HCT116 (cell line): ENCODE data around the gene SLC41A3. TPM values are rescaled to one million over a fixed set of nuclear protein-coding genes. Genes with fewer than 3 reads are reported as not detected.
"Not testable (repeated sequence)": the region's sequence is repeated elsewhere in the genome, so short reads cannot be mapped to it uniquely, and the experiment has no call there.

ENCODE experiments used
- ATAC-seq: fragments of 200-7000 bp; cut with Tn5 transposase; 2 replicates; pipeline ENCODE4 v1.9.1; 2020; ENCODE audit warnings: mild to moderate bottlenecking, moderate library complexity
- BruUV-seq: library from RNA; stranded (reverse); fragments of 400-500 nt; replicated peaks from 2 replicates; lab custom pipeline; 2021; lab: Mats Ljungman, UMichigan
- CTCF ChIA-PET: fragments of 300-600 bp; sonication (Branson Sonifier 250); formaldehyde crosslinking; loops from one replicate; lab custom pipeline; 2021; ENCODE audit warnings: antibody characterized with exemption; lab: Charles Lee
- POLR2A ChIA-PET: fragments of 300-600, 350-600 bp; sonication (Branson Sonifier 250); formaldehyde crosslinking; loops from one replicate; lab custom pipeline; 2021; ENCODE audit warnings: antibody characterized with exemption; lab: Charles Lee
- RAD21 ChIA-PET, 2 experiments: fragments of 300-600 bp; sonication (Branson Sonifier 250); formaldehyde crosslinking; loops; one replicate each; lab custom pipeline; 2023; ENCODE audit warnings: low total read pairs in 2 of 2; ENCODE audit not compliant: uncharacterized antibody in 2 of 2, unreplicated experiment in 2 of 2, low non-redundant PET in 1 of 2; lab: Charles Lee
- DNase-seq: peaks from one replicate; pipeline ENCODE4 v3.0.0-alpha.2; 2010; ENCODE audit warnings: low read depth, low spot score
- H2AFZ ChIP-seq: fragments of 200-600 bp; shearing (Covaris generic), sonication (generic); 2 replicates; pipeline ENCODE4 v1.6.1; 2017; ENCODE audit warnings: low read depth, mixed run types, mixed read lengths, antibody characterized with exemption, low read length; ENCODE audit not compliant: poor library complexity, severe bottlenecking
- H3K27ac ChIP-seq: 2 replicates; pipeline ENCODE4 v1.5.1; 2012; ENCODE audit warnings: low read depth, low read length
- H3K27me3 ChIP-seq: fragments of 200-600 bp; sonication (generic); 2 replicates; pipeline ENCODE4 v1.6.1; 2016; ENCODE audit warnings: mixed run types, low read length, mixed read lengths; ENCODE audit not compliant: insufficient read depth
- H3K36me3 ChIP-seq, 2 experiments: fragments of 200-500 bp in 1 of 2; fragments of 200-600 bp in 1 of 2; sonication (Bioruptor generic) in 1 of 2; sonication (generic) in 1 of 2; 2 replicates each; pipeline versions ENCODE4 v1.5.1 to v1.6.1; 2014 to 2016; ENCODE audit warnings: low read length in 2 of 2, inconsistent platforms in 1 of 2, mixed read lengths in 1 of 2, mixed run types in 1 of 2; ENCODE audit not compliant: insufficient read depth in 2 of 2, control insufficient read depth in 1 of 2
- H3K4me1 ChIP-seq, 2 experiments: fragments of 200-600 bp in 1 of 2; sonication (generic) in 1 of 2; 2 replicates each; pipeline versions ENCODE4 v1.5.1 to v1.6.1; 2012 to 2017; ENCODE audit warnings: low read length in 2 of 2, inconsistent platforms in 1 of 2, mild to moderate bottlenecking in 1 of 2, mixed read lengths in 1 of 2, mixed run types in 1 of 2, moderate library complexity in 1 of 2; ENCODE audit not compliant: insufficient read depth in 2 of 2, control insufficient read depth in 1 of 2
- H3K4me2 ChIP-seq: fragments of 200-600 bp; sonication (generic); 2 replicates; pipeline ENCODE4 v1.6.1; 2017; ENCODE audit warnings: mixed run types, low read length, mixed read lengths
- H3K4me3 ChIP-seq, 2 experiments: fragments of 200-600 bp in 1 of 2; sonication (generic) in 1 of 2; replicated peaks in 1 of 2; 2 replicates each; pipeline ENCODE4 v1.5.1; 2011 to 2016; ENCODE audit warnings: low read length in 2 of 2, control low read depth in 1 of 2, low read depth in 1 of 2, mild to moderate bottlenecking in 1 of 2, mixed read lengths in 1 of 2, mixed run types in 1 of 2
- H3K79me2 ChIP-seq: fragments of 200-600 bp; sonication (generic); 2 replicates; pipeline ENCODE4 v1.6.1; 2017; ENCODE audit warnings: mild to moderate bottlenecking, mixed run types, low read length, moderate library complexity, mixed read lengths; ENCODE audit not compliant: insufficient read depth
- H3K9ac ChIP-seq: fragments of 200-600 bp; sonication (generic); 2 replicates; pipeline ENCODE4 v1.6.1; 2016; ENCODE audit warnings: low read length, mixed read lengths
- H3K9me2 ChIP-seq: fragments of 200-600 bp; sonication (generic), shearing (Covaris generic); 2 replicates; pipeline ENCODE4 v1.6.1; 2017; ENCODE audit warnings: mixed run types, mild to moderate bottlenecking, moderate library complexity; ENCODE audit not compliant: insufficient read depth
- H3K9me3 ChIP-seq, 2 experiments: fragments of 200-500 bp in 1 of 2; fragments of 200-600 bp in 1 of 2; sonication (Bioruptor generic) in 1 of 2; sonication (generic) in 1 of 2; 2 replicates each; pipeline ENCODE4 v1.6.1; 2014 to 2017; ENCODE audit warnings: low read length in 2 of 2, mixed read lengths in 2 of 2, inconsistent platforms in 1 of 2, low read depth in 1 of 2, mild to moderate bottlenecking in 1 of 2, mixed run types in 1 of 2, moderate library complexity in 1 of 2; ENCODE audit not compliant: control insufficient read depth in 1 of 2, insufficient read depth in 1 of 2
- H4K20me1 ChIP-seq: fragments of 200-600 bp; sonication (generic), shearing (Covaris generic); 2 replicates; pipeline ENCODE4 v1.6.1; 2017; ENCODE audit warnings: mixed run types, mild to moderate bottlenecking, moderate library complexity; ENCODE audit not compliant: insufficient read depth
- CEBPB ChIP-seq: IDR thresholded peaks from 2 replicates; pipeline ENCODE4 v1.6.1; 2012; ENCODE audit warnings: low read depth
- EZH2 ChIP-seq: fragments of 200-600 bp; sonication (generic); IDR thresholded peaks from 2 replicates; pipeline ENCODE4 v1.6.1; 2017; ENCODE audit warnings: antibody characterized with exemption, mixed run types
- SIN3A ChIP-seq: IDR thresholded peaks from 2 replicates; pipeline ENCODE4 v1.6.1; 2012; ENCODE audit warnings: low read depth
- SP1 ChIP-seq: IDR thresholded peaks from 2 replicates; pipeline ENCODE4 v1.6.1; 2012; ENCODE audit warnings: low read depth
- TCF7L2 ChIP-seq: IDR thresholded peaks from 2 replicates; pipeline ENCODE4 v1.7.0; 2011; ENCODE audit warnings: borderline replicate concordance, inconsistent platforms; ENCODE audit not compliant: insufficient read depth, insufficient read length; ENCODE audit errors: extremely low read depth
- intact Hi-C: fragments of 100-400 bp; cut with micrococcal nuclease; formaldehyde crosslinking; loops from 2 replicates; pipeline ENCODE4 v1.10.0; 2022
- total RNA-seq: library from RNA; stranded (reverse); gene quantifications from one replicate; pipeline ENCODE4 v1.2.1, GENCODE V29; 2021; ENCODE audit not compliant: unreplicated experiment

SLC41A3 gene
- total RNA-seq, 1 experiment from 2014 or later = 45.9 TPM

- ATAC-seq = no peak
- no peak overlapping the region for H2AFZ ChIP-seq
Measured at GRCh38 chr3:126097801-126098200, 13.9 kb upstream of the SLC41A3 start.

GRCh38 chr3:126096274-126096673, 12.3 kb upstream of the SLC41A3 start:
- H3K36me3 ChIP-seq, H2AFZ ChIP-seq, H3K9me3 ChIP-seq, H3K9me2 ChIP-seq, POLR2A ChIA-PET, H4K20me1 ChIP-seq, H3K4me3 ChIP-seq, CTCF ChIA-PET, H3K27ac ChIP-seq, intact Hi-C loops, ATAC-seq, RAD21 ChIA-PET, H3K4me1 ChIP-seq, H3K4me2 ChIP-seq, H3K27me3 ChIP-seq, BruUV-seq, H3K79me2 ChIP-seq, H3K9ac ChIP-seq, DNase-seq: not testable (repeated sequence)

More at GRCh38 chr3:126097801-126098200, 13.9 kb upstream of the SLC41A3 start:
- Histone ChIP-seq H3K27ac (no peak overlapping the region), H3K4me3 (no peak overlapping the region), H3K27me3 (no peaks in the 10 kb centered on the region), H4K20me1 (no peaks in the 10 kb centered on the region), H3K36me3 (no peaks in the 10 kb centered on the region), H3K79me2 (no peaks in the 10 kb centered on the region), H3K4me2 (no peak overlapping the region), H3K9me2 (no peaks in the 10 kb centered on the region), H3K9ac (no peak overlapping the region), H3K4me1 (no peaks in the 10 kb centered on the region), H3K9me3 (no peaks in the 10 kb centered on the region)
- intact Hi-C loops = no loop called here
- no TSS peak for BruUV-seq
- POLR2A ChIA-PET = no interaction called here
- no peak for TF ChIP-seq SP1
- TF ChIP-seq SIN3A = no peak
- TF ChIP-seq TCF7L2 = no peak
- no peak for TF ChIP-seq EZH2
- TF ChIP-seq CEBPB = no peak
- CTCF ChIA-PET = no interaction called here
- no peak for DNase-seq
- RAD21 ChIA-PET = no interaction called here

GRCh38 chr3:126092128-126092527, 8.2 kb upstream of the SLC41A3 start:
- ATAC-seq, POLR2A ChIA-PET, CTCF ChIA-PET, H3K36me3 ChIP-seq, H3K4me2 ChIP-seq, H4K20me1 ChIP-seq, DNase-seq, H3K9me3 ChIP-seq, H3K27ac ChIP-seq, H3K9ac ChIP-seq, BruUV-seq, H3K4me1 ChIP-seq, H3K27me3 ChIP-seq, H3K9me2 ChIP-seq, intact Hi-C loops, H3K79me2 ChIP-seq, H2AFZ ChIP-seq, RAD21 ChIA-PET, H3K4me3 ChIP-seq: not testable (repeated sequence)
